ENCODE measurements around the gene HADHA. TPM values are rescaled to one million over a fixed set of nuclear protein-coding genes. Genes with fewer than 3 reads are reported as not detected.
"Not testable (repeated sequence)": the region's sequence is repeated elsewhere in the genome, so short reads cannot be mapped to it uniquely, and the experiment has no call there.

The HADHA gene
- total RNA-seq, 1 donor, result 135 TPM

DNA sequence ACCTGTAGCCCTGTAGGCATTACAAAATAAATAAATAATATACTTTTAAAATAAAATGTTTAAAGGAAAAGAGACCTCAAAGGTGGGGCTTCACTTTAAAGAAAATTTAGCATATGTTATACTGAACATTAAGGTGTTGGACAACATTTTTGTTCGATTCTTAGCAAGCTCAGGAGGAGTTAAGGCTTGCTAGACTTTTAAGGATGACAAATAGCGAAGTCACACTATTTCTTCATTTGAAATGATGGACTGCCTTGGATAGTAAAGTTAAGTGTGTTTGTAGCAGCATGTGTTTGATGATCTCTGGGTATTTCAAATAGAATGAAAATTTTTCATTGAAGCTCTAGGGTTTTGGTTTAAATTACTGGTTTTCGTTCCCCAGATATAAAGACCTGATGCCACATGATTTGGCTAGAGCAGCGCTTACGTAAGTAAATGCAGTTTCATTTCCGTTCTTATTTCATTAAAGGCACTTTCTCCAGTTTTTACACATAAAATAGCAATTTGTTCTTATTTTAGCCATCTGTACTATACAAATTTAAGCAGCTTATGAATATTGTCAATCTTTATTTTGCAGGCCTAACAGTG, 25.2 kb upstream of the HADHA start:
- TF ChIP-seq, protein P1, sequence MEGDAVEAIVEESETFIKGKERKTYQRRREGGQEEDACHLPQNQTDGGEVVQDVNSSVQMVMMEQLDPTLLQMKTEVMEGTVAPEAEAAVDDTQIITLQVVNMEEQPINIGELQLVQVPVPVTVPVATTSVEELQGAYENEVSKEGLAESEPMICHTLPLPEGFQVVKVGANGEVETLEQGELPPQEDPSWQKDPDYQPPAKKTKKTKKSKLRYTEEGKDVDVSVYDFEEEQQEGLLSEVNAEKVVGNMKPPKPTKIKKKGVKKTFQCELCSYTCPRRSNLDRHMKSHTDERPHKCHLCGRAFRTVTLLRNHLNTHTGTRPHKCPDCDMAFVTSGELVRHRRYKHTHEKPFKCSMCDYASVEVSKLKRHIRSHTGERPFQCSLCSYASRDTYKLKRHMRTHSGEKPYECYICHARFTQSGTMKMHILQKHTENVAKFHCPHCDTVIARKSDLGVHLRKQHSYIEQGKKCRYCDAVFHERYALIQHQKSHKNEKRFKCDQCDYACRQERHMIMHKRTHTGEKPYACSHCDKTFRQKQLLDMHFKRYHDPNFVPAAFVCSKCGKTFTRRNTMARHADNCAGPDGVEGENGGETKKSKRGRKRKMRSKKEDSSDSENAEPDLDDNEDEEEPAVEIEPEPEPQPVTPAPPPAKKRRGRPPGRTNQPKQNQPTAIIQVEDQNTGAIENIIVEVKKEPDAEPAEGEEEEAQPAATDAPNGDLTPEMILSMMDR (IDR thresholded peaks at IDR 0.05; ENCODE audit: insufficient read depth, low read length), result no peak
- DNase-seq (ENCODE audit: low read depth), result no peak
- H3K4me3 ChIP-seq (ENCODE audit: low read depth, low read length), result no peak overlapping the region

DNA sequence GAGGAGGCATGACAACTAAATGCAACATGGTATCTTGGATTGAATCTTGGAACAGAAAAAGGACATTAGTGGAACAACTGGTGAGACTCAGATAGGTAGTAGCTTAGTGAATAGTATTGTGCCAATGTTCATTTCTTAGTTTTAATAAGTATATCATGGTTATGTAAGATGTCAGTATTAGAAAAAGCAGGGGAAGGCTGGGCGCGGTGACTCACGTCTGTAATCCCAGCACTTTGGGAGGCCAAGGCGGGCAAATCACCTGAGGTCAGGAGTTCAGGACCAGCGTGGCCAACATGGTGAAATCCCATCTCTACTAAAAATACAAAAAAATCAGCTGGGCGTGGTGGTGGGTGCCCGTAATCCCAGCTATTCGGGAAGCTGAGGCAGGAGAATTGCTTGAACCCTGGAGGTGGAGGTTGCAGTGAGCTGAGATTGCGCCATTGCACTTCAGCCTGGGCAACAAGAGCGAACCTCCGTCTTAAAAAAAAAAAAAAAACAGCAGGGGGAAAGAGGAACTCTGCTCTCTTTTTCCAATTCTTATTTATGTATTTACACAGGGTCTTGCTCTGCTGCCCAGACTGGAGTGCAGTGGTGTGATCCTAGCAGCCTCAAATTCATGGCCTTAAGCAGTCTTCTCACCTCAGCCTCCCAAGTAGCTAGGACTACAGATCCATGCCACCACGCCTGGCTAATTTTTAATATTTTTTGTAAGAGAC, 24.4 kb upstream of the HADHA start:
- not testable (repeated sequence) for H3K4me3 ChIP-seq (ENCODE audit: low read depth, low read length)

DNA sequence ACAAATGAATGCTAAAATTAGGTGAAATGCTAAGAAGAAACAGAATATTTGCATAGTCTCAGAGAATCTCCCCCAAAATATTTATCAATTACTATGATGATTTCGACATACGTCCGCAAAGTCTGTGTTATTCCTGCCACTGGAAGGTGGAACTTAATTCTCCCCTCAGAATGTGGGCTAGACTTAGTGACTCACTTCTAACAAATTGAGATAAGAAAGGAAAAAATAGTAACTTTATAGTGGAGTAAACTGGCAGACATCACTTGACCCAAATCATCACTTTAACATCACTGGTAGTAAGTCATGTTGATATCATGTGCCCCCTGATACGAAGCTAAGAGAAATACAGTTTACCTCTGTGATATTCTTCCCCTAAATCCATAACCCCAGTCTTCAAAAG, 23.8 kb upstream of the HADHA start:
- DNase-seq (ENCODE audit: low read depth), result peak; percentile 62
- TF ChIP-seq, protein P1 (IDR thresholded peaks at IDR 0.05; ENCODE audit: insufficient read depth, low read length), result no peak
- H3K4me3 ChIP-seq (ENCODE audit: low read depth, low read length), result no peak overlapping the region

More for the DNA sequence above, 24.4 kb upstream of the HADHA start:
- DNase-seq (ENCODE audit: low read depth), result not testable (repeated sequence)

DNA sequence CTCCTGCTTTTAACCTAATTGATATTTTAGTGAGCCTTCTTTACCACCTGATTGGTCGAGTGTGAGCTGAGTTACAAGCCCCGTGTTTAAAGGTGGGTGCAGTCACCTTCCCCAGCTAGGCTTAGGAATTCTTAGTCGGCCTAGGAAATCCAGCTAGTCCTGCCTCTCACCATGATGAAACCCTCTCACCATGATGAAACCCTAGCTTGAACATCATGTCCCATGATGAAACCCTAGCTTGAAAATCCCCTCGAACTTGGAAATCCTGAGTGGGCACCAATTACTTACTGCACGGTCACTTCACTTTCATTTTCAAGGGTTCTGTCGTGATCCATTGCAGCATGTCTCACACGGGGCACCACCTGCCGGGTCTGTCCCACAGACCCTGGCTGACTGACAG, 14.4 kb upstream of the HADHA start:
- not testable (repeated sequence) for H3K4me3 ChIP-seq (ENCODE audit: low read depth, low read length); DNase-seq (ENCODE audit: low read depth)

DNA sequence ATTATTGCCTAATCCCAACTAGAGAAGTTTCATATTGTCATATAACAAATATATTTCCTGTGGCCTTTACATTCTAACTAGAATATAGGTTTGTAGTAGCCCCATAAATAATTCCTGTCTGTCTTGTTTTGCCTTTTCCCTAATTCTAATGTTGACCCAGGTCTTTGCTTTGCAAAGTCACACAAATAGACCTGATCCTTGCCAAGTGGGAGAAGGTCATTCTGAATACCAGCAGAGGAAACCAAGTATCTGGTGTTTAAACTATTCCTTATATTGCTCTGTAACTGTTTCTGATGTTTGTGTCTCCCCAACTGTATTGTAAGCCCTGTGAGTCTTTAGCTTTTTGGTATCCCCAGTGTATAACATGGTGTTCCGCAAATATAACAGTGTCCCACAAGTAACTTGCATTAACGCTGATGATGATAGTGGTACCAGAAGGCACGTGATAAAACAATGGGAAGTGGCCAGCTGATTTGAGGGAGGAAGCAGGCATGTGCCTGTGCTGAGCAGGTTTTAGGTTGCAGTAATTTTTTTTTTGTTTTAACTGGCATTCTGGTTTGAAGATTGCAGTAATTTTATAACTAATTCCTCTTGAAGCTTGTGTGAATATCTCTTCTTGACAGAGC, 11.4 kb upstream of the HADHA start:
- DNase-seq (ENCODE audit: low read depth), result no peak
- TF ChIP-seq, protein P1 (IDR thresholded peaks at IDR 0.05; ENCODE audit: insufficient read depth, low read length), result no peak
- no peak overlapping the region for H3K4me3 ChIP-seq (ENCODE audit: low read depth, low read length)

DNA sequence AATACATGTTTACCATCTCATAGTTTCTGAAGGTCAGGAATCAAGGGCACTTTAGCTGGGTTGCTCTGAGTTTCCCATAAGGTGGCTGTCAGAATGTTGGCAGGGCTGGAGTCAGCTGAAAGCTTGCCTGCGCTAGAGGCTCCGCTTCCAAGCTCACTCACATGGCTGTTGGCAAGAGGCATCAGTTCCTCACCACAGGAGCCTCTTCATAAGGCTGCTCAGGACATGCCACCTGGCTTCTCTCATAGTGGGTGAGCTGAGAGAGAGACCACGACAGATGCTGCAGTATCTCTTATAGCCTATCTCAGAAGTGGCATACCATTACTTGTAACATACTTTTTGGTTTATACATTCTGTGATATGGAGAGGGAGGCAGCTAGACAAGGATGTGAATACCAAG, 7.5 kb upstream of the HADHA start:
- no peak overlapping the region for H3K4me3 ChIP-seq (ENCODE audit: low read depth, low read length)
- DNase-seq (ENCODE audit: low read depth), result peak; percentile 53
- TF ChIP-seq, protein P1 (IDR thresholded peaks at IDR 0.05; ENCODE audit: insufficient read depth, low read length), result no peak

DNA sequence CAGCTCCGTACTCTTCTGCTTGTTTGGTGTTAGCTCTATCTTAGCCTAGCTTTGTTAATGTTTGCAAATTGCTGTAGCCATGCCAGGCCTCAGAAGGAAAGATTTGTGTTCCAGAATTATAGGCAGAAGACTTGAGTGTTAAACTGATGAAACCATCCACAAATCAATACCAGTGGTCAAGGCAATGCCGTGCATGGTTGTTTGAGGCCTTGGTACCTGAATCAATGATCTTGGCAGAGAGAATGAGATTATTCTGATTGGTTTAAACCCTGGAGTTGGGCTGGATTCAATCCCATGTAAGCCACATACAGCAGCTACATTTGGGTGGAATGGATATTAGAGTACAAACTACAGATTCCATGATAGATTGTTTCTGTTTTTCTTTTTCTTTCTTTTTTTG, 5.2 kb upstream of the HADHA start:
- no peak overlapping the region for H3K4me3 ChIP-seq (ENCODE audit: low read depth, low read length)
- TF ChIP-seq, protein P1 (IDR thresholded peaks at IDR 0.05; ENCODE audit: insufficient read depth, low read length), result no peak
- no peak for DNase-seq (ENCODE audit: low read depth)

All from fibroblast of the aortic adventitia (primary cell).